ENCODE results near the gene DPEP1.

- TF ChIP-seq ZBTB33 (IDR thresholded peaks at IDR 0.05) (no peak), MAX (IDR thresholded peaks at IDR 0.05) (no peak), GABPA (IDR thresholded peaks at IDR 0.05 in 1 of 2, conservative IDR thresholded peaks at IDR 0.05 in 1 of 2) (no peak), RXRA (IDR thresholded peaks at IDR 0.05) (no peak), TAF1 (conservative IDR thresholded peaks at IDR 0.05) (no peak), YY1 (IDR thresholded peaks at IDR 0.05) (no peak), ATF3 (IDR thresholded peaks at IDR 0.05) (no peak), JUND (IDR thresholded peaks at IDR 0.05) (no peak), EGR1 (IDR thresholded peaks at IDR 0.05; ENCODE audit: low read depth in 2 of 2) (no peak), FOXA1 (IDR thresholded peaks at IDR 0.05) (no peak), RAD21 (IDR thresholded peaks at IDR 0.05) (no peak), HNF4A (conservative IDR thresholded peaks at IDR 0.05) (no peak)
- TF ChIP-seq, protein P1, sequence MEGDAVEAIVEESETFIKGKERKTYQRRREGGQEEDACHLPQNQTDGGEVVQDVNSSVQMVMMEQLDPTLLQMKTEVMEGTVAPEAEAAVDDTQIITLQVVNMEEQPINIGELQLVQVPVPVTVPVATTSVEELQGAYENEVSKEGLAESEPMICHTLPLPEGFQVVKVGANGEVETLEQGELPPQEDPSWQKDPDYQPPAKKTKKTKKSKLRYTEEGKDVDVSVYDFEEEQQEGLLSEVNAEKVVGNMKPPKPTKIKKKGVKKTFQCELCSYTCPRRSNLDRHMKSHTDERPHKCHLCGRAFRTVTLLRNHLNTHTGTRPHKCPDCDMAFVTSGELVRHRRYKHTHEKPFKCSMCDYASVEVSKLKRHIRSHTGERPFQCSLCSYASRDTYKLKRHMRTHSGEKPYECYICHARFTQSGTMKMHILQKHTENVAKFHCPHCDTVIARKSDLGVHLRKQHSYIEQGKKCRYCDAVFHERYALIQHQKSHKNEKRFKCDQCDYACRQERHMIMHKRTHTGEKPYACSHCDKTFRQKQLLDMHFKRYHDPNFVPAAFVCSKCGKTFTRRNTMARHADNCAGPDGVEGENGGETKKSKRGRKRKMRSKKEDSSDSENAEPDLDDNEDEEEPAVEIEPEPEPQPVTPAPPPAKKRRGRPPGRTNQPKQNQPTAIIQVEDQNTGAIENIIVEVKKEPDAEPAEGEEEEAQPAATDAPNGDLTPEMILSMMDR (IDR thresholded peaks at IDR 0.05; ENCODE audit: low read depth, low read length, missing input control): no peak
- TF ChIP-seq, protein P2, sequence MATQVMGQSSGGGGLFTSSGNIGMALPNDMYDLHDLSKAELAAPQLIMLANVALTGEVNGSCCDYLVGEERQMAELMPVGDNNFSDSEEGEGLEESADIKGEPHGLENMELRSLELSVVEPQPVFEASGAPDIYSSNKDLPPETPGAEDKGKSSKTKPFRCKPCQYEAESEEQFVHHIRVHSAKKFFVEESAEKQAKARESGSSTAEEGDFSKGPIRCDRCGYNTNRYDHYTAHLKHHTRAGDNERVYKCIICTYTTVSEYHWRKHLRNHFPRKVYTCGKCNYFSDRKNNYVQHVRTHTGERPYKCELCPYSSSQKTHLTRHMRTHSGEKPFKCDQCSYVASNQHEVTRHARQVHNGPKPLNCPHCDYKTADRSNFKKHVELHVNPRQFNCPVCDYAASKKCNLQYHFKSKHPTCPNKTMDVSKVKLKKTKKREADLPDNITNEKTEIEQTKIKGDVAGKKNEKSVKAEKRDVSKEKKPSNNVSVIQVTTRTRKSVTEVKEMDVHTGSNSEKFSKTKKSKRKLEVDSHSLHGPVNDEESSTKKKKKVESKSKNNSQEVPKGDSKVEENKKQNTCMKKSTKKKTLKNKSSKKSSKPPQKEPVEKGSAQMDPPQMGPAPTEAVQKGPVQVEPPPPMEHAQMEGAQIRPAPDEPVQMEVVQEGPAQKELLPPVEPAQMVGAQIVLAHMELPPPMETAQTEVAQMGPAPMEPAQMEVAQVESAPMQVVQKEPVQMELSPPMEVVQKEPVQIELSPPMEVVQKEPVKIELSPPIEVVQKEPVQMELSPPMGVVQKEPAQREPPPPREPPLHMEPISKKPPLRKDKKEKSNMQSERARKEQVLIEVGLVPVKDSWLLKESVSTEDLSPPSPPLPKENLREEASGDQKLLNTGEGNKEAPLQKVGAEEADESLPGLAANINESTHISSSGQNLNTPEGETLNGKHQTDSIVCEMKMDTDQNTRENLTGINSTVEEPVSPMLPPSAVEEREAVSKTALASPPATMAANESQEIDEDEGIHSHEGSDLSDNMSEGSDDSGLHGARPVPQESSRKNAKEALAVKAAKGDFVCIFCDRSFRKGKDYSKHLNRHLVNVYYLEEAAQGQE (IDR thresholded peaks at IDR 0.05): no peak
Observed at GRCh38 chr16:89646906-89647305, 33.5 kb downstream of the DPEP1 start.

Measured in liver (tissue), 3 donors.